Adrenal gland (tissue), 12 donors: Measurements from ENCODE around the gene LAPTM5. TPM values are rescaled to one million over a fixed set of nuclear protein-coding genes. Genes with fewer than 3 reads are reported as not detected.
A peak's percentile ranks its signal among the peaks of the same experiment; 100 is the strongest.
"Not testable (repeated sequence)": the region's sequence is repeated elsewhere in the genome, so short reads cannot be mapped to it uniquely, and the experiment has no call there.

Experiments
- DNase-seq, 7 donors: peaks; one replicate each; pipeline ENCODE4 v3.0.0-alpha.2; 2019 to 2020
- H3K27ac ChIP-seq, 5 donors: fragments of 200-600 bp; sonication (generic) in 4 of 5; 1 replicate in 3 of 5; 2 replicates in 2 of 5; pipeline versions ENCODE4 v1.5.1 to v1.8.0; 2016 to 2020; ENCODE audit warnings: mild to moderate bottlenecking in 1 of 5
- H3K27me3 ChIP-seq: fragments of 200-600 bp; 2 replicates; pipeline ENCODE4 v1.8.0; 2021
- H3K36me3 ChIP-seq, 2 donors: fragments of 200-600 bp; replicated peaks in 1 of 2; 1 replicate in 1 of 2; 2 replicates in 1 of 2; pipeline versions ENCODE4 v1.5.1 to v1.8.0; 2018 to 2022
- H3K4me1 ChIP-seq, 2 donors: fragments of 200-600 bp; replicated peaks in 1 of 2; 1 replicate in 1 of 2; 2 replicates in 1 of 2; pipeline versions ENCODE4 v1.5.1 to v1.8.0; 2018 to 2021
- H3K4me3 ChIP-seq, 4 donors: fragments of 200-600 bp; sonication (generic) in 3 of 4; one replicate each; pipeline ENCODE4 v1.5.1; 2016 to 2018
- H3K9me3 ChIP-seq, 3 donors: fragments of 200-600 bp; sonication (generic) in 1 of 3; replicated peaks in 1 of 3; 1 replicate in 2 of 3; 2 replicates in 1 of 3; pipeline versions ENCODE4 v1.5.1 to v1.8.0; 2016 to 2021
- CTCF ChIP-seq, 6 experiments: fragments of 450-650 bp in 4 of 6; fragments of 200-600 bp in 2 of 6; sonication (generic) in 1 of 6; IDR thresholded peaks; 1 replicate in 5 of 6; 2 replicates in 1 of 6; pipeline versions ENCODE4 v1.5.1 to v1.8.0; 2016 to 2021; ENCODE audit warnings: antibody characterized with exemption in 6 of 6, mild to moderate bottlenecking in 2 of 6, moderate library complexity in 1 of 6
- POLR2A ChIP-seq, 2 donors: fragments of 450-650 bp; IDR thresholded peaks; one replicate each; pipeline ENCODE4 v1.6.1; 2017; ENCODE audit warnings: antibody characterized with exemption in 2 of 2, mild to moderate bottlenecking in 2 of 2, moderate library complexity in 1 of 2
- WGBS, 4 donors: extraction: QIAGEN DNeasy Blood & Tissue Kit in 2 of 4; methylation state at CpG; one replicate each; pipeline versions ENCODE4 v1.1.5 to v1.1.7; 2013 to 2017; 5-methylcytosine and 5-hydroxymethylcytosine counted together
- intact Hi-C, 2 donors: fragments of 100-400 bp; cut with DNase I; formaldehyde crosslinking; loops; one replicate each; pipeline versions ENCODE4 v1.14.1 to v1.15.0; 2022 to 2023
- polyA plus RNA-seq, 3 donors: library from polyadenylated mRNA; stranded (reverse); fragments of 200-250 nt in 2 of 3; fragments of 350-450 nt in 1 of 3; fragmentation: Illumina TruSeq in 1 of 3; extraction: RNeasy Lipid Tissue Mini Kit (QIAGEN cat#74804) in 1 of 3; gene quantifications; one replicate each; pipeline ENCODE4 v1.2.3, GENCODE V29; 2013 to 2014
- total RNA-seq, 9 donors: library from RNA; depleted of rRNA in 4 of 9; stranded (reverse); fragments of >200 nt in 4 of 9; fragments of 120-200 nt in 1 of 9; fragmentation: NEBNext Ultra II Directional in 1 of 9; extraction: Animal tissue kit (Norgen Biotek cat#: 25700) in 1 of 9; gene quantifications; one replicate each; pipeline versions ENCODE4 v1.1.0 to v1.2.4, GENCODE V29; 2013 to 2023
- donor health status: healthy with polysubstance abuse.
- donor health status: Bipolar disorder and iron deficiency.
- donor health status: DM: yes; HTN: yes; CAD: no.
- donor health status: DM: no; HTN: no; CAD: no.
- donor health status: DM: no; HTN: no; CAD: no.
- donor health status: DM: yes; HTN: yes; CAD: no.

Gene LAPTM5
- total and polyA plus RNA-seq, 12 donors, result 7.8 to 177 (median 109) TPM

- DNase-seq, result peak in 1 of 7 donors; percentile 70
- H3K27me3 ChIP-seq, result no peaks in the 10 kb centered on the region
- no peaks in the 10 kb centered on the region for H3K4me1 ChIP-seq
- 79 to 88% (median 85%) methylated on average over 12 to 20 of the region's 20 CpGs for WGBS, 4 donors
- intact Hi-C loops, result no loop called here
- TF ChIP-seq POLR2A (IDR thresholded peaks at IDR 0.05) (no peak), CTCF (IDR thresholded peaks at IDR 0.05) (no peak)
- H3K9me3 ChIP-seq, result no peaks in the 10 kb centered on the region
- H3K27ac ChIP-seq, result no peak overlapping the region
- H3K36me3 ChIP-seq, result no peaks in the 10 kb centered on the region
- no peak overlapping the region for H3K4me3 ChIP-seq
Observed at GRCh38 chr1:30768830-30769718, 11.5 kb upstream of the LAPTM5 start.

GRCh38 chr1:30768159-30768829 lies 10.7 kb upstream of the LAPTM5 start:
- intact Hi-C loops, result no loop called here
- H3K9me3 ChIP-seq, result no peaks in the 10 kb centered on the region
- peaks cover 5 to 6% of the 10 kb centered on the region in 2 donors for H3K4me1 ChIP-seq
- no peak for DNase-seq
- no peak overlapping the region for H3K4me3 ChIP-seq
- H3K27ac ChIP-seq, result no peak overlapping the region
- TF ChIP-seq CTCF (IDR thresholded peaks at IDR 0.05), result no peak
- no peak for TF ChIP-seq POLR2A (IDR thresholded peaks at IDR 0.05)
- H3K27me3 ChIP-seq, result no peaks in the 10 kb centered on the region
- H3K36me3 ChIP-seq, result no peaks in the 10 kb centered on the region
- 82 to 87% (median 84%) methylated on average over 9 of the region's 9 CpGs for WGBS, 4 donors

- H3K4me1 ChIP-seq, H3K27ac ChIP-seq, H3K4me3 ChIP-seq, H3K27me3 ChIP-seq, H3K36me3 ChIP-seq, DNase-seq, intact Hi-C loops, H3K9me3 ChIP-seq: not testable (repeated sequence)
- 92 to 97% (median 96%) methylated on average over 8 of the region's 8 CpGs for WGBS, 4 donors
Observed at GRCh38 chr1:30766948-30767347, 9.4 kb upstream of the LAPTM5 start.

GRCh38 chr1:30765556-30766434 lies 8.2 kb upstream of the LAPTM5 start:
- H3K27me3 ChIP-seq, result no peaks in the 10 kb centered on the region
- intact Hi-C loops, result no loop called here
- no peaks in the 10 kb centered on the region for H3K9me3 ChIP-seq
- no peak overlapping the region for H3K27ac ChIP-seq
- DNase-seq, result no peak
- TF ChIP-seq CTCF (IDR thresholded peaks at IDR 0.05) (no peak), POLR2A (IDR thresholded peaks at IDR 0.05) (no peak)
- peaks cover 8 to 13% of the 10 kb centered on the region in 2 donors for H3K4me1 ChIP-seq
- H3K4me3 ChIP-seq, result no peak overlapping the region
- WGBS, 4 donors, result 84 to 93% (median 91%) methylated on average over 12 to 15 of the region's 15 CpGs
- no peaks in the 10 kb centered on the region for H3K36me3 ChIP-seq
